ENCODE data around the gene CAB39L. TPM values are rescaled to one million over a fixed set of nuclear protein-coding genes. Genes with fewer than 3 reads are reported as not detected.
A peak's percentile ranks its signal among the peaks of the same experiment; 100 is the strongest.

Gene CAB39L
- total and polyA plus RNA-seq, 2 of the 4 experiments (the other 2 are of a cell fraction) = 8.5 to 16.7 TPM

DNA sequence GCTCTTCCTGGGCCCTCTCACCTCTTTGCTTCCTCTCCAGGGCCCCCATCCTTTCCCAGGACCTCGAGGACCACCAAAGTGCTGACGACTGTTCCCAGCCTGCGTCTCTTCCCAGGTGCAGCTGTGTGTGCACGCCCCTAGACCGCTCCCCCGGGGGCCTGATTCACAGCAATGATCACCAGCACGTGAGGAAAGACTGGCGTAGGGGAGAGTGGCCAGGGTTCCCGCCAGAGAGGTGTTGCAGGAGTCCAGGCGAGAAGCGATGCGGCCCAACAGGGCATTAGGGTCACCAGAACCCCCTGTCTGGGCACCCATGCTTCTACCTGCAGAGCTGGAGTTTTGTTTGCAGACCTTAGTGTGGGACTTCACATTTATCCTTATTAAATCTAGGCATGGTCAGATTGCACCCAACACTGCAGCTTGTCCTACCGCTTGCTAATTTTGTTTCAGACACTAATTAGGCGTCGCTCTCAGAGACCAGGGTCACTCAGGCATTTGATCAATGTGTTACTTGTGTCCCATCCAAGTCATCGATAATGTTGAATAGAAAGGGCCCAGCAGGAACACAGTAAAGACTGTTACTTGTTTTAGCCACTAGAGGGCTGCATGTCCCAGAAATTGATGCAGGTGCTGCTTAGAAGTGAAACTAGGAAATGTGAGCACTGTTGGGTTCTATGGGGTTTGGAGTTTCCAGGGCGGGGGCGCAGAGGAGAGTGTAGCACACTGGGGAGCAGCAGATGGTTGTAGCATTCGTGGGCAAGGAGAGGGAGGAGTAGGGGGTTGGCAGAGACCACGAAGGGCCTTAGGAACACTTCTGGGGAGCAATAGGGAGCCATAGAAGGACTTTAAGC lies 142.9 kb downstream of the CAB39L start:
- H3K18ac ChIP-seq (ENCODE audit: low read depth, low read length) = peak overlapping the region; percentile 33; the same call in 1 of the 2 replicates
- H3K4me2 ChIP-seq (ENCODE audit: low read depth, low read length) = peak overlapping the region; percentile 59
- dilution Hi-C loops (cut with HindIII; ENCODE audit: low sequenced_read_pairs, unreplicated experiment) = no loop called here
- peak overlapping the region; percentile 90 for H2AFZ ChIP-seq (replicated peaks; ENCODE audit: low read length, poor library complexity)
- WGBS, 2 experiments (ENCODE audit: extremely low coverage in 2 of 2, insufficient read length in 1 of 2) = 46% methylated on average over 9 of the region's 20 CpGs; no CpG with 5 or more reads in 1 of the 2 experiments
- H4K91ac ChIP-seq (ENCODE audit: insufficient read depth, low read depth, low read length) = peak overlapping the region; percentile 94
- no peak overlapping the region for H3K4me3 ChIP-seq (ENCODE audit: insufficient read depth, low read depth, low read length)
- no peaks in the 10 kb centered on the region for H3K9me3 ChIP-seq (ENCODE audit: control insufficient read depth, insufficient read depth, low read length)
- H3K9me1 ChIP-seq (ENCODE audit: insufficient read depth, low read length) = peaks cover 10% of the 10 kb centered on the region; the same call in 1 of the 2 replicates
- intact Hi-C loops (cut with micrococcal nuclease) = loop anchor here (1.0 to 2.0 kb wide), 2 partner anchors 136 to 306 kb away; no protein-coding TSS in a partner anchor
- no peaks in the 10 kb centered on the region for H4K20me1 ChIP-seq (ENCODE audit: insufficient read depth, low read length)
- peak overlapping the region; percentile 9; the same call in 1 of the 3 replicates for H2BK15ac ChIP-seq (ENCODE audit: low read depth, low read length)
- H4K5ac ChIP-seq (ENCODE audit: low read depth, low read length) = peak overlapping the region; percentile 76
- peak overlapping the region; percentile 91 for H2BK120ac ChIP-seq (ENCODE audit: low read depth, low read length)
- H3K56ac ChIP-seq (ENCODE audit: extremely low read depth, insufficient read depth, low read length) = no peak overlapping the region
- ChIA-PET CTCF (interaction anchor here (0.6 to 1.0 kb wide), 4 partner anchors 72 to 301 kb away, joined by 3 to 5 read pairs (median 3); no protein-coding TSS in a partner anchor), POLR2A (ENCODE audit: unreplicated experiment) (no interaction called here)
- peak overlapping the region; percentile 82 for H2AK5ac ChIP-seq (ENCODE audit: low read depth, low read length)
- peaks cover 3% of the 10 kb centered on the region; the same call in 1 of the 2 replicates for H3K4me1 ChIP-seq (ENCODE audit: control insufficient read depth, insufficient read depth, low read length)
- peak; percentile 76 for DNase-seq
- H3K23ac ChIP-seq (ENCODE audit: low read depth, low read length) = no peak overlapping the region
- no peaks in the 10 kb centered on the region for H3K79me1 ChIP-seq (ENCODE audit: low read depth in 1 of 2, low read length in 2 of 2)
- H2BK5ac ChIP-seq (ENCODE audit: low read depth, low read length, poor library complexity, severe bottlenecking) = no peak overlapping the region
- peak overlapping the region; percentile 45 to 99 for H4K8ac ChIP-seq (ENCODE audit: low read depth in 2 of 2, low read length in 2 of 2)
- peak overlapping the region; percentile 7; the same call in 1 of the 2 replicates for H3K9ac ChIP-seq (ENCODE audit: low read depth, low read length)
- in situ Hi-C loops (cut with MboI; ENCODE audit: low sequenced_read_pairs) = no loop called here
- BruUV-seq (replicated peaks) = no TSS peak
- H3K36me3 ChIP-seq (ENCODE audit: control insufficient read depth, insufficient read depth, low read length) = no peaks in the 10 kb centered on the region
- peak overlapping the region; percentile 90 for H3K4ac ChIP-seq (ENCODE audit: low read depth, low read length)
- H3K27ac ChIP-seq (ENCODE audit: insufficient read depth, low read length) = peak overlapping the region; percentile 26; the same call in 1 of the 2 replicates
- peak overlapping the region; percentile 88 for H2BK20ac ChIP-seq (ENCODE audit: low read depth, low read length)
- no peaks in the 10 kb centered on the region for H3K27me3 ChIP-seq (ENCODE audit: control insufficient read depth, insufficient read depth, low read length)
- H2AK9ac ChIP-seq (replicated peaks; ENCODE audit: low read depth, low read length, poor library complexity) = peak overlapping the region; percentile 60
- peak overlapping the region; percentile 79 for H3K14ac ChIP-seq (replicated peaks; ENCODE audit: low read depth, low read length)
- ATAC-seq (ENCODE audit: low read depth) = peak; percentile 94
- TF ChIP-seq ELK1 (IDR thresholded peaks at IDR 0.05; ENCODE audit: borderline replicate concordance, low read depth, low read length) (no peak), MXI1 (IDR thresholded peaks at IDR 0.05; ENCODE audit: borderline replicate concordance, low read depth, low read length) (no peak), CTCF (conservative IDR thresholded peaks at IDR 0.05; ENCODE audit: low read depth, low read length) (peak; percentile 92), POLR2A (IDR thresholded peaks at IDR 0.05; ENCODE audit: low read depth, low read length) (no peak), NFE2L2 (IDR thresholded peaks at IDR 0.05; ENCODE audit: low read depth, low read length) (no peak), MAZ (IDR thresholded peaks at IDR 0.05; ENCODE audit: borderline replicate concordance, low read depth, low read length) (peak; percentile 50), FOS (IDR thresholded peaks at IDR 0.05; ENCODE audit: low read depth, low read length) (no peak), CEBPB (IDR thresholded peaks at IDR 0.05; ENCODE audit: low read depth, low read length) (no peak), MAFK (IDR thresholded peaks at IDR 0.05; ENCODE audit: low read depth, low read length) (no peak), SMC3 (IDR thresholded peaks at IDR 0.05; ENCODE audit: low read depth, low read length) (peak; percentile 97), CHD1 (IDR thresholded peaks at IDR 0.05; ENCODE audit: low read depth, low read length) (no peak), BHLHE40 (IDR thresholded peaks at IDR 0.05; ENCODE audit: low read depth, low read length) (no peak)
- TF ChIP-seq, protein P1, sequence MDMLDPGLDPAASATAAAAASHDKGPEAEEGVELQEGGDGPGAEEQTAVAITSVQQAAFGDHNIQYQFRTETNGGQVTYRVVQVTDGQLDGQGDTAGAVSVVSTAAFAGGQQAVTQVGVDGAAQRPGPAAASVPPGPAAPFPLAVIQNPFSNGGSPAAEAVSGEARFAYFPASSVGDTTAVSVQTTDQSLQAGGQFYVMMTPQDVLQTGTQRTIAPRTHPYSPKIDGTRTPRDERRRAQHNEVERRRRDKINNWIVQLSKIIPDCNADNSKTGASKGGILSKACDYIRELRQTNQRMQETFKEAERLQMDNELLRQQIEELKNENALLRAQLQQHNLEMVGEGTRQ (IDR thresholded peaks at IDR 0.05; ENCODE audit: low read depth, low read length) = no peak
